NCI-H82 (cell line): ENCODE measurements around the gene SMIM9.

Source experiments
- DNase-seq: peaks from one replicate; lab custom pipeline; 2025; lab: John Stamatoyannopoulos, UW

Gene SMIM9

GRCh38 chrX:154780968-154781367 lies 53.5 kb downstream of the SMIM9 start:
- DNase-seq, result no peak

GRCh38 chrX:154779261-154779660 lies 55.2 kb downstream of the SMIM9 start:
- no peak for DNase-seq

GRCh38 chrX:154776753-154777152 lies 57.7 kb downstream of the SMIM9 start:
- no peak for DNase-seq

- DNase-seq, result peak; percentile 26
Measured at GRCh38 chrX:154775419-154776349, 58.8 kb downstream of the SMIM9 start.

- DNase-seq, result no peak
Measured at GRCh38 chrX:154774622-154775021, 59.8 kb downstream of the SMIM9 start.
